HL-60/S4 (cell line): ENCODE data around the gene NAALADL1.
"Not testable (repeated sequence)": the region's sequence is repeated elsewhere in the genome, so short reads cannot be mapped to it uniquely, and the experiment has no call there.

Experiments
- in situ Hi-C: fragments of 300-500 bp; cut with MboI; formaldehyde crosslinking; loops from 2 replicates; pipeline ENCODE4 v1.14.3; 2022; ENCODE audit warnings: low sequenced_read_pairs

The NAALADL1 gene

DNA sequence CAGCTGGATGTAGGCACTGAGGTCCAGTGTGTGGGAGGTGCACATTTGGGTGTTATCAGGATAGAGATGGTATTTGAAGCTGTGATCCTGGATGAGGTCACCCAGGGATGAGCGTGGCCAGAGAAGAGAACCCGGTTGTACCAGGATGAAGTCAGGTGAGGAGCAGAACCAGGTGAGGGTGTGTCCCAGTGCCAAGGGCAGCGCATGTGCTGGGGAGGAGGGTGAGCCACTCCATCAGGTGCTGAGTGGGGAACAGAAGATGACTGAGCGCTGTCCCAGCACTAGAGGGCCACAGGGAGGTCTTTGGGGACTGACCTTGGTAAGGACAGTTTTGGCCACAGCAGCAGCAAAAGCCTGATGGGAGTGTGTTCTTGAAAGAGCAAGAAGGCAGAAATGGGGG, 41.6 kb downstream of the NAALADL1 start:
- in situ Hi-C loops = no loop called here

GRCh38 chr11:65014726-65015227, 43.6 kb downstream of the NAALADL1 start:
- in situ Hi-C loops = no loop called here

DNA sequence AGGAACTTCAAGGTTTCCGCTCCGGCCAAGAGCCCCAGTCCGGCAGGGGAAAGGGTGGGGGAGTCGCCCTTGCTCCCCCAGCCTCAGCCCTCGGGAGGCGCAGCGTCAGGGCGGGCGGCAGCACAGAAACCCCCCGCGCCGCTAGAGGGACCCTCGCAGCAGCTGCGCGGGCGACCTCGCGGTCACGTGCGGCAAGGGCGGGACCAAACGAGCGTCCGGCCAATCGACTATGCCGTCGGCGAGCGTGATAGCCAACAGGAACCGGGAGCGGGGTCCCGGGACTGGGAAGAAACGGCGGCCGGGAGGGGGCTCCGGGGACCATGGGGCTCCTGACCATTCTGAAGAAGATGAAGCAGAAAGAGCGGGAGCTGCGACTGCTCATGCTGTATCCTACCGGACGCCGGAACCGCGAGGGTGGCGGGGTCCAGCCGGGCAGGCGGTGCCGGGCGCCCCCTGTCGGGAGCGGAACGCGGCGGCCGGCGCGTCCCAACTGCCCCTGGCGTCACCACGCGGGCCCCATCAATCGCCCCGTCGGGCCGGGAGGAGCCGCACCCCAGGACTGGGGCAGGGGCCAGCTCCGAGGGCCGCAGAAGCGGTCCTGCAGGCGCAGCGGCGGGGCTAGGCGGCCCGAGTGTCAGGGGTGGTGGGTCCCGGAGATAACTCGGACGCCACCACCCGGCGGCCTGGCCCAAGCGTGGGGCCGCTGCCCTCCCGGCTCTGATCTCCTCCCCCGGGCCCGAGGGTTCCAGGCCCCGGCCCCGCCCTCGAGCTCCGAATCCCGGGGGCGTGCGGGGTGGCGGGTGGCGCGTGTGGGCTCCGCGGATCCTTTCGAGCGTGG, 44.2 kb downstream of the NAALADL1 start, which contains the start of gene ARL2:
ARL2 (plus strand) TSS at position 273 of the 838 bp plus-strand sequence; CDS start at position 321, 48 bp downstream.
- in situ Hi-C loops = no loop called here

GRCh38 chr11:65013130-65013887, 45.0 kb downstream of the NAALADL1 start:
- in situ Hi-C loops = no loop called here

- in situ Hi-C loops = no loop called here
These were observed 49.5 kb downstream of the NAALADL1 start for GRCh38 chr11:65008873-65009272.

DNA sequence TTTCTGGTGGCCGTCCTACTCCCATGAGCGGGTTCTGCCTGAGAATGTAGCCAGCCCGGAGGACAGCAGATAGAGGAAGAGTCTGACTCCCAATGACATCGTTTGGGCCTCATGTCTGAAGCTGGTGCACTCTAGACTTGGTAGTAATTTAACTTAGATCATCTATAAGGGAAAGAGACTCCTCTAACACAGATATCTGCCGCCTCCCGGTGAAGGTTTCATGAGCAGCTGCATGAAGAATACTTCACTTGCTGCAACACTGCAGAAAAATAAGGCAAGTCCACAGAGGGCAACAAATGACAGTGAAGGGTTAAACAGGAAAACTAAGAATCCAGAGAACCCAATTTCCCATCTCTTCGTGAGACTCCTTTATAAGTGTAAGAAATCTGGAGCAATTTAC, 50.3 kb downstream of the NAALADL1 start:
- in situ Hi-C loops = no loop called here

GRCh38 chr11:65003968-65004367, 54.4 kb downstream of the NAALADL1 start:
- in situ Hi-C loops = not testable (repeated sequence)

- in situ Hi-C loops = no loop called here
These were observed 55.1 kb downstream of the NAALADL1 start for GRCh38 chr11:65003282-65003681.

GRCh38 chr11:65002706-65003105, 55.6 kb downstream of the NAALADL1 start:
- in situ Hi-C loops = no loop called here

- in situ Hi-C loops = no loop called here
These were observed 58.9 kb downstream of the NAALADL1 start for GRCh38 chr11:64999478-64999877.

GRCh38 chr11:64998690-64999431, 59.5 kb downstream of the NAALADL1 start:
- in situ Hi-C loops = no loop called here

DNA sequence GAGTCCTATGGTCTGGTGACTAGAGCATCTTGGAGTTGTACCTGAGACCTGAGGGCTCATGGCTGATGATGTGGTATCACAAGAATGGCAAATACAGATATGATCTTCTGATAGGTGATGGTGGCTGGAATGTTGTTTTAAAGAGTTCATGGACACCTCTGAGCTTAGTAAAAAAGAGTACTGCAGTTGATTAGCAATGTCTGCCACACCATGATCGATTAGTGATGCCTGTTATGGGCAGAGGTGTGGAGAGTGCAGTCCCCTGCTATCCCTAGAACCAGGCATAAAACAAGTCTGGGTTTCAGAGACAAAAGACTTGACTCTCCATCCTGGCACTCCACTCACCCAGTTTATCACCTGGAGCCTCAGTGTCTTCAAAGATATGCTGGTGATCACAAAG, 60.2 kb downstream of the NAALADL1 start:
- in situ Hi-C loops = no loop called here

- in situ Hi-C loops = no loop called here
These were observed 61.5 kb downstream of the NAALADL1 start, which contains the start of gene BATF2 for GRCh38 chr11:64996710-64997380. Gene BATF2, minus strand, starts transcription at chr11:64996971. Its CDS starts 57 bp downstream, at chr11:64996914.

- in situ Hi-C loops = no loop called here
These were observed 62.0 kb downstream of the NAALADL1 start for GRCh38 chr11:64996327-64996709.
